ENCODE results near the gene FAM174A. TPM values are rescaled to one million over a fixed set of nuclear protein-coding genes. Genes with fewer than 3 reads are reported as not detected.

The FAM174A gene
- total and polyA plus RNA-seq, 2 of the 4 experiments (the other 2 are of a cell fraction), result 2.7 to 10.3 TPM

GRCh38 chr5:100609594-100609993 is 74.4 kb downstream of the FAM174A start:
- Histone ChIP-seq H2BK20ac (ENCODE audit: low read depth, low read length) (no peak overlapping the region), H3K4me2 (ENCODE audit: low read depth, low read length) (no peak overlapping the region), H4K91ac (ENCODE audit: insufficient read depth, low read depth, low read length) (no peak overlapping the region), H2BK5ac (ENCODE audit: low read depth, low read length, poor library complexity, severe bottlenecking) (no peak overlapping the region), H2BK120ac (ENCODE audit: low read depth, low read length) (no peak overlapping the region), H2AK9ac (replicated peaks; ENCODE audit: low read depth, low read length, poor library complexity) (no peak overlapping the region), H3K79me1 (ENCODE audit: low read depth in 1 of 2, low read length in 2 of 2) (no peaks in the 10 kb centered on the region), H2BK15ac (ENCODE audit: low read depth, low read length) (no peak overlapping the region), H3K4me3 (ENCODE audit: insufficient read depth, low read depth, low read length) (no peak overlapping the region), H3K27ac (ENCODE audit: insufficient read depth, low read length) (no peak overlapping the region), H3K4me1 (ENCODE audit: control insufficient read depth, insufficient read depth, low read length) (no peaks in the 10 kb centered on the region), H4K8ac (ENCODE audit: low read depth in 2 of 2, low read length in 2 of 2) (no peak overlapping the region), H2AK5ac (ENCODE audit: low read depth, low read length) (no peak overlapping the region), H3K9ac (ENCODE audit: low read depth, low read length) (no peak overlapping the region), H3K9me3 (ENCODE audit: control insufficient read depth, insufficient read depth, low read length) (no peaks in the 10 kb centered on the region), H3K14ac (replicated peaks; ENCODE audit: low read depth, low read length) (no peak overlapping the region), H3K56ac (ENCODE audit: extremely low read depth, insufficient read depth, low read length) (no peak overlapping the region), H4K5ac (ENCODE audit: low read depth, low read length) (no peak overlapping the region), H3K27me3 (ENCODE audit: control insufficient read depth, insufficient read depth, low read length) (no peaks in the 10 kb centered on the region), H3K36me3 (ENCODE audit: control insufficient read depth, insufficient read depth, low read length) (no peaks in the 10 kb centered on the region), H4K20me1 (ENCODE audit: insufficient read depth, low read length) (no peaks in the 10 kb centered on the region), H3K18ac (ENCODE audit: low read depth, low read length) (no peak overlapping the region), H3K9me1 (ENCODE audit: insufficient read depth, low read length) (no peaks in the 10 kb centered on the region), H2AFZ (replicated peaks; ENCODE audit: low read length, poor library complexity) (no peak overlapping the region), H3K4ac (ENCODE audit: low read depth, low read length) (no peak overlapping the region), H3K23ac (ENCODE audit: low read depth, low read length) (no peak overlapping the region)
- ChIA-PET POLR2A (ENCODE audit: unreplicated experiment) (no interaction called here), CTCF (no interaction called here)
- ATAC-seq (ENCODE audit: low read depth) (no peak), DNase-seq (no peak)
- no TSS peak for BruUV-seq (replicated peaks)
- dilution Hi-C loops (cut with HindIII; ENCODE audit: low sequenced_read_pairs, unreplicated experiment), result no loop called here
- intact Hi-C loops (cut with micrococcal nuclease), result no loop called here
- in situ Hi-C loops (cut with MboI; ENCODE audit: low sequenced_read_pairs), result no loop called here
- no CpG with 5 or more reads among the region's 7 CpGs for WGBS, 2 experiments (ENCODE audit: extremely low coverage in 2 of 2, insufficient read length in 1 of 2)
- TF ChIP-seq POLR2A (IDR thresholded peaks at IDR 0.05; ENCODE audit: low read depth, low read length) (no peak), MAFK (IDR thresholded peaks at IDR 0.05; ENCODE audit: low read depth, low read length) (no peak), CTCF (conservative IDR thresholded peaks at IDR 0.05; ENCODE audit: low read depth, low read length) (no peak), MAZ (IDR thresholded peaks at IDR 0.05; ENCODE audit: borderline replicate concordance, low read depth, low read length) (no peak), CHD1 (IDR thresholded peaks at IDR 0.05; ENCODE audit: low read depth, low read length) (no peak), USF2 (IDR thresholded peaks at IDR 0.05; ENCODE audit: low read depth, low read length) (no peak), RCOR1 (IDR thresholded peaks at IDR 0.05; ENCODE audit: insufficient replicate concordance, low read length) (no peak), RAD21 (IDR thresholded peaks at IDR 0.05; ENCODE audit: low read length) (no peak), FOS (IDR thresholded peaks at IDR 0.05; ENCODE audit: low read depth, low read length) (no peak), BHLHE40 (IDR thresholded peaks at IDR 0.05; ENCODE audit: low read depth, low read length) (no peak), CEBPB (IDR thresholded peaks at IDR 0.05; ENCODE audit: low read depth, low read length) (no peak), NFE2L2 (IDR thresholded peaks at IDR 0.05; ENCODE audit: low read depth, low read length) (no peak)
- TF ChIP-seq, protein P1, sequence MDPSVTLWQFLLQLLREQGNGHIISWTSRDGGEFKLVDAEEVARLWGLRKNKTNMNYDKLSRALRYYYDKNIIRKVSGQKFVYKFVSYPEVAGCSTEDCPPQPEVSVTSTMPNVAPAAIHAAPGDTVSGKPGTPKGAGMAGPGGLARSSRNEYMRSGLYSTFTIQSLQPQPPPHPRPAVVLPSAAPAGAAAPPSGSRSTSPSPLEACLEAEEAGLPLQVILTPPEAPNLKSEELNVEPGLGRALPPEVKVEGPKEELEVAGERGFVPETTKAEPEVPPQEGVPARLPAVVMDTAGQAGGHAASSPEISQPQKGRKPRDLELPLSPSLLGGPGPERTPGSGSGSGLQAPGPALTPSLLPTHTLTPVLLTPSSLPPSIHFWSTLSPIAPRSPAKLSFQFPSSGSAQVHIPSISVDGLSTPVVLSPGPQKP (IDR thresholded peaks at IDR 0.05; ENCODE audit: borderline replicate concordance, low read depth, low read length), result no peak
